ENCODE data around the gene AKAP10. TPM values are rescaled to one million over a fixed set of nuclear protein-coding genes. Genes with fewer than 3 reads are reported as not detected.

AKAP10 gene
- total RNA-seq, 1 donor from 2014 or later: 27.1 TPM

Other genes with a start within 250 kb of the AKAP10 start
- gene ALDH3A1, start 229.5 kb downstream of the AKAP10 start, total RNA-seq: 0.64 TPM in 1 of 2 replicates, not detected in the other
- 30.6 and 30.7 TPM in 2 replicates for gene ULK2, start 109.9 kb downstream of the AKAP10 start, total RNA-seq
- gene SPECC1, start 31.5 kb upstream of the AKAP10 start, total RNA-seq: 71.0 and 80.8 TPM in 2 replicates

Measured in neural crest cell (in vitro differentiated cells).